H9 (cell line): ENCODE results near the gene HIPK1. TPM values are rescaled to one million over a fixed set of nuclear protein-coding genes. Genes with fewer than 3 reads are reported as not detected.
A peak's percentile ranks its signal among the peaks of the same experiment; 100 is the strongest.

Source experiments
- DNase-seq: peaks from one replicate; pipeline ENCODE4 v3.0.0-alpha.2; 2017
- H2AFZ ChIP-seq: one replicate; pipeline ENCODE4 v1.6.1; 2013; ENCODE audit warnings: mild to moderate bottlenecking, low read length, control low read depth, moderate library complexity
- H2AK5ac ChIP-seq: 2 replicates; pipeline ENCODE4 v1.6.1; 2013; ENCODE audit warnings: low read length, control low read depth, mixed read lengths; ENCODE audit not compliant: insufficient read length
- H2BK120ac ChIP-seq: one replicate; pipeline ENCODE4 v1.6.1; 2013; ENCODE audit warnings: low read depth, mild to moderate bottlenecking, low read length, control low read depth, inconsistent platforms; ENCODE audit not compliant: poor library complexity, severe bottlenecking
- H2BK12ac ChIP-seq: 2 replicates; pipeline ENCODE4 v1.6.1; 2013; ENCODE audit warnings: low read length, control low read depth, mixed read lengths, low read depth; ENCODE audit not compliant: insufficient read length
- H2BK15ac ChIP-seq: 2 replicates; pipeline ENCODE4 v1.6.1; 2013; ENCODE audit warnings: low read depth, low read length, control low read depth
- H2BK20ac ChIP-seq: one replicate; pipeline ENCODE4 v1.6.1; 2013; ENCODE audit warnings: low read depth, mild to moderate bottlenecking, low read length, control low read depth, inconsistent platforms; ENCODE audit not compliant: poor library complexity, severe bottlenecking
- H2BK5ac ChIP-seq: 2 replicates; pipeline ENCODE4 v1.6.1; 2013; ENCODE audit warnings: low read length, control low read depth, mixed read lengths; ENCODE audit not compliant: insufficient read length
- H3K14ac ChIP-seq: 2 replicates; pipeline ENCODE4 v1.6.1; 2013; ENCODE audit warnings: low read length, control low read depth; ENCODE audit not compliant: insufficient read depth
- H3K18ac ChIP-seq: 2 replicates; pipeline ENCODE4 v1.6.1; 2013; ENCODE audit warnings: low read depth, mild to moderate bottlenecking, mixed read lengths, low read length, control low read depth; ENCODE audit not compliant: insufficient read length
- H3K23ac ChIP-seq: 2 replicates; pipeline ENCODE4 v1.6.1; 2013; ENCODE audit warnings: low read length, control low read depth, mixed read lengths, low read depth; ENCODE audit not compliant: insufficient read length
- H3K23me2 ChIP-seq: 2 replicates; pipeline ENCODE4 v1.6.1; 2013; ENCODE audit warnings: low read depth, mild to moderate bottlenecking, mixed read lengths, low read length, control low read depth; ENCODE audit not compliant: insufficient read length, poor library complexity, severe bottlenecking
- H3K27ac ChIP-seq: 2 replicates; pipeline ENCODE4 v1.5.1; 2013; ENCODE audit warnings: low read length, control low read depth, mixed read lengths, low read depth; ENCODE audit not compliant: insufficient read length
- H3K27me3 ChIP-seq: 2 replicates; pipeline ENCODE4 v1.6.1; 2013; ENCODE audit warnings: low read length, control low read depth, inconsistent platforms; ENCODE audit not compliant: insufficient read depth
- H3K4ac ChIP-seq: 2 replicates; pipeline ENCODE4 v1.6.1; 2013; ENCODE audit warnings: low read depth, mild to moderate bottlenecking, control low read depth, inconsistent platforms, low read length, moderate library complexity
- H3K4me1 ChIP-seq: 2 replicates; pipeline ENCODE4 v1.6.1; 2013; ENCODE audit warnings: low read length, control low read depth, inconsistent platforms; ENCODE audit not compliant: insufficient read depth
- H3K4me2 ChIP-seq: 2 replicates; pipeline ENCODE4 v1.6.1; 2013; ENCODE audit warnings: low read length, control low read depth, mixed read lengths; ENCODE audit not compliant: insufficient read length, insufficient read depth
- H3K56ac ChIP-seq: 2 replicates; pipeline ENCODE4 v1.6.1; 2013; ENCODE audit warnings: low read depth, mild to moderate bottlenecking, mixed read lengths, low read length, control low read depth; ENCODE audit not compliant: insufficient read length
- H3K79me1 ChIP-seq: 2 replicates; pipeline ENCODE4 v1.6.1; 2013; ENCODE audit warnings: low read depth, mild to moderate bottlenecking, moderate library complexity, low read length, control low read depth, inconsistent platforms; ENCODE audit not compliant: insufficient read depth, poor library complexity, severe bottlenecking
- H3K79me2 ChIP-seq: 2 replicates; pipeline ENCODE4 v1.6.1; 2013; ENCODE audit warnings: low read length, control low read depth, inconsistent platforms; ENCODE audit not compliant: insufficient read depth
- H3K9ac ChIP-seq: 2 replicates; pipeline ENCODE4 v1.6.1; 2013; ENCODE audit warnings: low read length, control low read depth, mixed read lengths; ENCODE audit not compliant: insufficient read length; ENCODE audit errors: extremely low read depth
- H3K9me3 ChIP-seq: one replicate; pipeline ENCODE4 v1.6.1; 2013; ENCODE audit warnings: low read depth, low read length, inconsistent platforms; ENCODE audit not compliant: control insufficient read depth
- H3T11ph ChIP-seq: one replicate; pipeline ENCODE4 v1.6.1; 2013; ENCODE audit warnings: mild to moderate bottlenecking, low read length, control low read depth, inconsistent platforms
- H4K20me1 ChIP-seq: one replicate; pipeline ENCODE4 v1.6.1; 2013; ENCODE audit not compliant: control insufficient read depth, insufficient read length, insufficient read depth
- H4K5ac ChIP-seq: 2 replicates; pipeline ENCODE4 v1.6.1; 2013; ENCODE audit warnings: low read depth, mild to moderate bottlenecking, mixed read lengths, low read length, control low read depth; ENCODE audit not compliant: insufficient read length
- H4K8ac ChIP-seq: replicated peaks from 2 replicates; pipeline ENCODE4 v1.6.1; 2013; ENCODE audit warnings: low read length, control low read depth, mixed read lengths, low read depth; ENCODE audit not compliant: insufficient read length
- H4K91ac ChIP-seq: 2 replicates; pipeline ENCODE4 v1.6.1; 2013; ENCODE audit warnings: low read depth, mild to moderate bottlenecking, moderate library complexity, mixed read lengths, low read length, control low read depth; ENCODE audit not compliant: insufficient read length
- H3K27ac Mint-ChIP-seq, 3 experiments: 2 replicates in 2 of 3; 3 replicates in 1 of 3; pipeline ENCODE4 v1.8.0; 2020 to 2021; ENCODE audit warnings: mixed read lengths in 3 of 3, mild to moderate bottlenecking in 1 of 3, moderate library complexity in 1 of 3
- H3K27me3 Mint-ChIP-seq: 2 replicates; pipeline ENCODE4 v1.8.0; 2021; ENCODE audit warnings: low read depth, mild to moderate bottlenecking, moderate library complexity, mixed read lengths
- H3K36me3 Mint-ChIP-seq, 3 experiments: 2 replicates in 2 of 3; 3 replicates in 1 of 3; pipeline ENCODE4 v1.8.0; 2020 to 2021; ENCODE audit warnings: low read depth in 3 of 3, mixed read lengths in 3 of 3; ENCODE audit not compliant: insufficient read depth in 1 of 3
- H3K4me1 Mint-ChIP-seq, 2 experiments: 2 replicates each; pipeline ENCODE4 v1.8.0; 2020; ENCODE audit warnings: mixed read lengths in 2 of 2
- H3K4me3 Mint-ChIP-seq, 2 experiments: 2 replicates in 1 of 2; 3 replicates in 1 of 2; pipeline ENCODE4 v1.8.0; 2020 to 2021; ENCODE audit warnings: mild to moderate bottlenecking in 2 of 2, mixed read lengths in 2 of 2, moderate library complexity in 1 of 2
- H3K9me3 Mint-ChIP-seq, 2 experiments: 2 replicates in 1 of 2; 3 replicates in 1 of 2; pipeline ENCODE4 v1.8.0; 2020; ENCODE audit warnings: mild to moderate bottlenecking in 2 of 2, mixed read lengths in 2 of 2, moderate library complexity in 1 of 2
- WGBS: extraction: QIAGEN DNeasy Blood & Tissue Kit; methylation state at CpG from one replicate; pipeline ENCODE4 v1.1.7; 2013; ENCODE audit warnings: missing lambda C conversion rate, low lambda C conversion rate, mixed read lengths; ENCODE audit not compliant: insufficient read length; ENCODE audit errors: extremely low coverage; 5-methylcytosine and 5-hydroxymethylcytosine counted together
- total RNA-seq: library from RNA; stranded (reverse); gene quantifications from 2 replicates; pipeline ENCODE4 v1.2.1, GENCODE V29; 2021
- TF ChIP-seq, protein P1 (sequence below): fragments of 200-600 bp; sonication (generic); conservative IDR thresholded peaks from 3 replicates; pipeline ENCODE4 v1.8.0; 2021; ENCODE audit warnings: antibody characterized with exemption, mild to moderate bottlenecking

The HIPK1 gene
- total RNA-seq, 1 experiment from 2014 or later, result 65.7 TPM

DNA sequence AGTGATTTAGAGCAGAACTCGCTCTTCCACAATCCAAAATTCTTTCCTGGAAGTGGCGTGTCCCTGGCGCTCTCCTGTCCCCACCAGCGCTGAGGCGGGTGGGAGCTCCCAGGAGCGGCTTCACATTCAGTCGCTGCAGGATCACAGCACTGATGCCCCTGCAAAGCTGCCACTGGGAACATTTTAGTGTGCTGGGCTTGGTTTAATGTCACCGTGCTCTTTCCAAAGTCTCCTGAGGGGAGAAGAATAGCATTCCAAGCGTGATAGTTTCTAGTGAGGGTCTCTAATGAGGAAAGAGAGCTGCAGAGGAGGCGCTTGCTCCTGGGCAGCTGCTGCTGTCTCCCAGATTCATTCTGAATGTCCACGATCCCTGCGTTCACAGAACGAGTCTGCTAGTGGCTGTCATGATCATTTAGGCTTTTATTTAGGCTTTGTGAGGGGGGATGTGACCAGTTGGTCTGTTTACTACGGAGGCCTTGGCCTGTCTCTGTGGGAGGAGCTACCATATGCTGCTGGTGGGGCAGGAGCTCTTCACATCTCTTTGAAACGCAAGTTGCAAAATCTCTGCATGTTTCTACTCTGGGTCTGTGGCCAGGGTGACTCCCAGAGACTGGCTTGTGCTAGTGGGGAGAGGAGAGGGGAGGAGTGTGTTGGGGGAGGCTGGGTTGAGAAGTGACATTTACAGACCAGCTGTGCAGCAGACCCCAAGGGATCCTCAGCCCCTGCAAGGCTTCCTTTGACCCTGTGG is 73.5 kb downstream of the HIPK1 start:
- Histone ChIP-seq H2AFZ (no peak overlapping the region), H3K4me2 (peak overlapping the region; percentile 11), H2AK5ac (no peak overlapping the region), H2BK15ac (no peak overlapping the region), H3K56ac (no peak overlapping the region), H4K91ac (no peak overlapping the region), H2BK120ac (no peak overlapping the region), H4K5ac (peak overlapping the region; percentile 33), H4K8ac (no peak overlapping the region), H2BK12ac (no peak overlapping the region), H3K14ac (peak overlapping the region; percentile 50), H3K23ac (no peak overlapping the region), H3K9me3 (no peaks in the 10 kb centered on the region), H4K20me1 (no peaks in the 10 kb centered on the region), H3T11ph (no peak overlapping the region), H3K27me3 (no peaks in the 10 kb centered on the region), H3K79me1 (no peaks in the 10 kb centered on the region), H3K4me1 (peaks cover 12% of the 10 kb centered on the region), H2BK20ac (no peak overlapping the region), H3K79me2 (no peaks in the 10 kb centered on the region), H2BK5ac (no peak overlapping the region), H3K9ac (no peak overlapping the region), H3K27ac (no peak overlapping the region), H3K4ac (no peak overlapping the region), H3K23me2 (no peaks in the 10 kb centered on the region), H3K18ac (no peak overlapping the region)
- DNase-seq, result peak; percentile 46
- no CpG with 5 or more reads among the region's 15 CpGs for WGBS
- Mint-ChIP-seq H3K27ac (peak overlapping the region; percentile 78 to 91 (median 81); a peak in 6 of 7 replicates), H3K9me3 (peaks cover 16% of the 10 kb centered on the region in 2 experiments; a peak in 4 of 5 replicates), H3K36me3 (peaks cover 8 to 34% (median 9%) of the 10 kb centered on the region in 3 experiments), H3K27me3 (peaks cover 4% of the 10 kb centered on the region), H3K4me3 (peak overlapping the region in 1 of 2 experiments; percentile 40; a peak in 1 of 5 replicates), H3K4me1 (peaks cover 56 to 57% of the 10 kb centered on the region in 2 experiments)
- TF ChIP-seq, protein P1, sequence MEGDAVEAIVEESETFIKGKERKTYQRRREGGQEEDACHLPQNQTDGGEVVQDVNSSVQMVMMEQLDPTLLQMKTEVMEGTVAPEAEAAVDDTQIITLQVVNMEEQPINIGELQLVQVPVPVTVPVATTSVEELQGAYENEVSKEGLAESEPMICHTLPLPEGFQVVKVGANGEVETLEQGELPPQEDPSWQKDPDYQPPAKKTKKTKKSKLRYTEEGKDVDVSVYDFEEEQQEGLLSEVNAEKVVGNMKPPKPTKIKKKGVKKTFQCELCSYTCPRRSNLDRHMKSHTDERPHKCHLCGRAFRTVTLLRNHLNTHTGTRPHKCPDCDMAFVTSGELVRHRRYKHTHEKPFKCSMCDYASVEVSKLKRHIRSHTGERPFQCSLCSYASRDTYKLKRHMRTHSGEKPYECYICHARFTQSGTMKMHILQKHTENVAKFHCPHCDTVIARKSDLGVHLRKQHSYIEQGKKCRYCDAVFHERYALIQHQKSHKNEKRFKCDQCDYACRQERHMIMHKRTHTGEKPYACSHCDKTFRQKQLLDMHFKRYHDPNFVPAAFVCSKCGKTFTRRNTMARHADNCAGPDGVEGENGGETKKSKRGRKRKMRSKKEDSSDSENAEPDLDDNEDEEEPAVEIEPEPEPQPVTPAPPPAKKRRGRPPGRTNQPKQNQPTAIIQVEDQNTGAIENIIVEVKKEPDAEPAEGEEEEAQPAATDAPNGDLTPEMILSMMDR, result no peak
